AG10803 (cell line): ENCODE results near the gene BRCA2.

ENCODE experiments used
- DNase-seq: peaks from one replicate; pipeline ENCODE4 v3.0.0; 2010; ENCODE audit warnings: low read depth
- H3K4me3 ChIP-seq: 2 replicates; pipeline ENCODE4 v1.5.1; 2011; ENCODE audit warnings: mild to moderate bottlenecking, low read length, control low read depth
- CTCF ChIP-seq: conservative IDR thresholded peaks from 2 replicates; pipeline ENCODE4 v1.5.1; 2011; ENCODE audit warnings: mild to moderate bottlenecking, low read length, control low read depth, inconsistent platforms

The BRCA2 gene

GRCh38 chr13:32385410-32385809 lies 70.1 kb downstream of the BRCA2 start:
- no peak for TF ChIP-seq CTCF
- no peak for DNase-seq
- no peak overlapping the region for H3K4me3 ChIP-seq

DNA sequence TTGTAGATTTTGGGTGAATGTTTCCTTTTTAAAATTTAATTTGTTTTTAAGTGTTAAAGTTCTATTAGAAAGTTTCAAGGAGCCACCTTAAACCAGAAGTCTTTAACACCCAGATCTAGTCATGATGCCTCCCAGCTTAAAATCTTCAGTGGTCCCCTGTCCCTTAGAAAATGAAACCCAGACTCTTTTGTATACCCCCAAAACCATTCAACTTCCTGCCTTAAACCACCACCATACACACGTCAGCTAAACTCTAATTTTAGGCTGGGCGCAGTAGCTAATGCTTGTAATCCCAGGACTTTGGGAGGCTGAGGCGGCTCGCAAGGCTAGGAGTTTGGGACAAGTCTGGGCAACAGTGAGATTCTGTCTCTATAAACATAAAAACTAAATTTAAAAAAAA lies 74.7 kb downstream of the BRCA2 start:
- TF ChIP-seq CTCF, result no peak
- no peak for DNase-seq
- H3K4me3 ChIP-seq, result no peak overlapping the region

- no peak for DNase-seq
- no peak overlapping the region for H3K4me3 ChIP-seq
- no peak for TF ChIP-seq CTCF
These were observed 75.2 kb downstream of the BRCA2 start for GRCh38 chr13:32390484-32390883.

DNA sequence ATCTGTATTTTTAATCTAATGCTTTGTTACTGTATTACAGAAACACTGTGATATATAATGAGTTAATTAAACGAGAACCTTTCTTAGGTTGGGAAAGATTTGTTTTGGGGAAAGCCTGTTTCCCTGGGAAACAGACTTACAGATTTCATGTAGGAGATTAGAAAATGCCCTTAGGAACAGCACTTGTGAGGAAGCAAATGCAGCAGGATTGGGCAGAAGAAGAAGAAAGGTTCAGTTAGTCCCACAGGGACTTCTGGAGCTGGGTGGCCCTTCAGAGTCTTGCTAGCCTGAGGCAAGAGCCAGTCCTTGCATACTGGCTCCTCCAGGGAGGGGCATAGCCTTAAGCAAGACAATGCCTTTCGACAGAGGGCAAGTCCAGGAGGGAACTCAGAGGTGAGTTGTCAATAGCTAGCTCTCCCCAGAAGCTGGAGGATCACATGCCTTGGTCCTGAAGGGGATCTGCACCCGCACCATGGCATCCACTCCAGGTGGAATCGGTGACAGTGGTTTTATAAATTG lies 75.9 kb downstream of the BRCA2 start:
- no peak overlapping the region for H3K4me3 ChIP-seq
- no peak for DNase-seq
- no peak for TF ChIP-seq CTCF

- no peak overlapping the region for H3K4me3 ChIP-seq
- no peak for TF ChIP-seq CTCF
- no peak for DNase-seq
These were observed 87.8 kb downstream of the BRCA2 start for GRCh38 chr13:32403108-32403507.

DNA sequence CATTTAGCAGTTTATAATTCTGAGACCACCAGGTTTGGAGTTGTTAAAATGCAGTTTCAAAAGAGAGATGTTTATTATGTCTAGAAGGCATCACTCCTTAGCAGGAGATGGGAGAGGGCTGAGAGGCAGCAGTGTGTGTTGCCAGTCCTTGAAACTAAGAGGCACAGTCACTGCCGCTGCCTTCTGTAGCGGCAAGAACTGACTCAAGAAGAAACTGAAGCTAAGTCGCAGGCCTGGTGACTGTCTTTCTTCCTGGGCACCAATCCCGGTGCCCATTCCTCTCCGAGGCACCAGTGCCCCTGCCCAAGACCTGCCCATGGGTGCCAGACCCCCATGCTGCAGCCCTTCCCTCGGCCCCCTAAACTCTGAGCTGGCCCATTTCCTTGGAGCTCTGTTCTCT lies 92.5 kb downstream of the BRCA2 start:
- TF ChIP-seq CTCF, result no peak
- DNase-seq, result no peak
- H3K4me3 ChIP-seq, result no peak overlapping the region

DNA sequence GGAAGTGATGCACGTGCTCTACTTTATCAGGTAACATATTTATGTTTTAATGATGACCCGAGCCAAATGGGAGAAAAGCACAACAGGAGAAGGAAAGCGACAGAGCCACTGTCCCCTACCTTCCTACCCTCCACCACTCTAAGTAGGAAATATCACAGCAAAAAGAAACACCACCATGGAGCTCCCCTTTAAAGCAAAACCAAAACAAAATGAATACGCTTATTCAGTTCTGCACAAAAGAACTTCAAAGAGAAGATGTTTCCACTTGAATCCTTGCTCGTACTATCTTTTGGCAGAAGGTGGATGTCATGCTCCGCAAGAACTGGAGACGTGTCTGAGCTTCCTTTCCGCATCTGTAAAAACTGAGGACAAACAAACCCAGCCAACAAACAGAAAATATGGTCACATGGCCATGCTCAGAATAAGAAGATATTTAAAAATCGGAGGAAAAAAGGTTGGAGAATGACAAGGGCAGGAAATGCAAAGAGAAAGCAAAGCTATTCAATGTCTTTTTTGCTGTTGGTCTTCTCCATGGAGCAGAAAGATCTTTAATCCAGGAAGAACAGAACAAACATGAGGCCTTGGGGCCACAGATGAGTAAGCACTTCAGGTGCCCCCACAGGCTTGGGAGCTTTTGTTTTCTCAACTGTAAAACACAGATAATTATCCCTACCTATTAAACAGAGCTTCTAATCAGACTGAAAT lies 93.1 kb downstream of the BRCA2 start:
- DNase-seq, result no peak
- TF ChIP-seq CTCF, result no peak
- no peak overlapping the region for H3K4me3 ChIP-seq
